Measurements from ENCODE around the gene LSAMP. TPM values are rescaled to one million over a fixed set of nuclear protein-coding genes. Genes with fewer than 3 reads are reported as not detected.

LSAMP gene
- total and polyA plus RNA-seq, 2 of the 13 experiments (the other 11 are each of a cell fraction or from before 2014, with no cell fraction given), result not detected

DNA sequence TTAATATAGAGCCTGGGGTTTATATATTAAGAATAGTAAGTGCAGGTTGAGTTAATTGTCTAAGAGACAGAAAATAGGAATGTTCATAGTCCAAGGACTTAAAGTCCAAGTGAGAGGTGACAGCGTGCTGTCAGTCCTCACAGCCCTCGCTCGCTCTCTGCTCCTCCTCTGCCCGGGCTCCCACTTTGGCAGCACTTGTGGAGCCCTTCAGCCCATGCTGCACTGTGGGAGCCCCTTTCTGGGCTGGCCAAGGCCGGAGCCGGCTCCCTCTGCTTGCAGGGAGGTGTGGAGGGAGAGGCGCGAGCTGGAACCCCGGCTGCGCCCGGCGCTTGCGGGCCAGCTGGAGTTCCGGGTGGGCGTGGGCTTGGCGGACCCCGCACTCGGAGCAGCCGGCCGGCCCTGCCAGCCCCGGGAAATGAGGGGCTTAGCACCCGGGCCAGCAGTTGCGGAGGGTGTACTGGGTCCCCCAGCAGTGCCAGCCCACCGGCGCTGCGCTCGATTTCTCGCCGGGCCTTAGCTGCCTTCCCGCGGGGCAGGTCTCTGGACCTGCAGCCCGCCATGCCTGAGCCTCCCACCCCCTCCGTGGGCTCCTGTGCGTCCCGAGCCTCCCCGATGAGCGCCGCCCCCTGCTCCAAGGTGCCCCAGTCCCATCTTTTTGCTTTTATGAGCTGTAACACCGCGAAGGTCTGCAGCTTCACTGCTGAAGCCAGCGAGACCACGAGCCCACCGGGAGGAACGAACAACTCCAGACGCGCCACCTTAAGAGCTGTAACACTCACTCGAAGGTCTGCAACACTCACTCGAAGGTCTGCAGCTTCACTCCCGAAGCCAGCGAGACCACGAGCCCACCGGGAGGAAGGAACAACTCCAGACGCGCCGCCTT is 653.8 kb downstream of the LSAMP start (continued):
- TF ChIP-seq ZMYM2 (CRISPR knock-in tag; IDR thresholded peaks at IDR 0.05) (0 out of 2 replicates have a peak, but pooled peaks have one; percentile 17), ZBTB3 (CRISPR knock-in tag; IDR thresholded peaks at IDR 0.05; ENCODE audit: borderline replicate concordance, low read depth) (0 out of 2 replicates have a peak, but pooled peaks have one; percentile 12), ATF4 (CRISPR knock-in tag; IDR thresholded peaks at IDR 0.05) (peak in 1 of 2 experiments; percentile 10; a peak in 1 of 4 replicates), TARDBP (CRISPR knock-in tag; IDR thresholded peaks at IDR 0.05) (peak; percentile 40; the same call in 1 of the 2 replicates), HNF4A (CRISPR knock-in tag; IDR thresholded peaks at IDR 0.05) (peak; percentile 63), ZNF605 (CRISPR knock-in tag; IDR thresholded peaks at IDR 0.05) (0 out of 2 replicates have a peak, but pooled peaks have one; percentile 29), ZNF768 (CRISPR knock-in tag; IDR thresholded peaks at IDR 0.05) (peak; percentile 44; the same call in 1 of the 2 replicates), ZNF646 (CRISPR knock-in tag; IDR thresholded peaks at IDR 0.05) (peak; percentile 30; the same call in 1 of the 2 replicates), MAX (IDR thresholded peaks at IDR 0.05) (0 out of 2 replicates have a peak, but pooled peaks have one; percentile 3), MYPOP (CRISPR knock-in tag; IDR thresholded peaks at IDR 0.05) (0 out of 2 replicates have a peak, but pooled peaks have one; percentile 43), ZNF670 (CRISPR knock-in tag; IDR thresholded peaks at IDR 0.05; ENCODE audit: borderline replicate concordance) (0 out of 2 replicates have a peak, but pooled peaks have one; percentile 19), POLR2A (IDR thresholded peaks at IDR 0.05; ENCODE audit: insufficient read depth in 1 of 2, low read depth in 2 of 2, low read length in 2 of 2) (peak in 1 of 2 experiments; percentile 53; a peak in 2 of 4 replicates), ZBTB10 (CRISPR knock-in tag; IDR thresholded peaks at IDR 0.05; ENCODE audit: borderline replicate concordance) (peak; percentile 53; the same call in 1 of the 2 replicates), KDM5B (CRISPR knock-in tag; IDR thresholded peaks at IDR 0.05; ENCODE audit: borderline replicate concordance) (peak; percentile 72; the same call in 1 of the 2 replicates)
- TF ChIP-seq, protein P1, sequence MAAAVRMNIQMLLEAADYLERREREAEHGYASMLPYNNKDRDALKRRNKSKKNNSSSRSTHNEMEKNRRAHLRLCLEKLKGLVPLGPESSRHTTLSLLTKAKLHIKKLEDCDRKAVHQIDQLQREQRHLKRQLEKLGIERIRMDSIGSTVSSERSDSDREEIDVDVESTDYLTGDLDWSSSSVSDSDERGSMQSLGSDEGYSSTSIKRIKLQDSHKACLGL (CRISPR knock-in tag; IDR thresholded peaks at IDR 0.05), result 0 out of 2 replicates have a peak, but pooled peaks have one; percentile 53

Measured in HepG2 (cell line).